HG02981 (cell line): ENCODE data around the gene GLYATL2.

Source experiments
- ATAC-seq: cut with Tn5 transposase; IDR thresholded peaks from one replicate; pipeline ENCODE4 v1.9.1; 2021; ENCODE audit warnings: mild to moderate bottlenecking, moderate library complexity; ENCODE audit not compliant: unreplicated experiment

The GLYATL2 gene, protein sequence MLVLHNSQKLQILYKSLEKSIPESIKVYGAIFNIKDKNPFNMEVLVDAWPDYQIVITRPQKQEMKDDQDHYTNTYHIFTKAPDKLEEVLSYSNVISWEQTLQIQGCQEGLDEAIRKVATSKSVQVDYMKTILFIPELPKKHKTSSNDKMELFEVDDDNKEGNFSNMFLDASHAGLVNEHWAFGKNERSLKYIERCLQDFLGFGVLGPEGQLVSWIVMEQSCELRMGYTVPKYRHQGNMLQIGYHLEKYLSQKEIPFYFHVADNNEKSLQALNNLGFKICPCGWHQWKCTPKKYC

DNA sequence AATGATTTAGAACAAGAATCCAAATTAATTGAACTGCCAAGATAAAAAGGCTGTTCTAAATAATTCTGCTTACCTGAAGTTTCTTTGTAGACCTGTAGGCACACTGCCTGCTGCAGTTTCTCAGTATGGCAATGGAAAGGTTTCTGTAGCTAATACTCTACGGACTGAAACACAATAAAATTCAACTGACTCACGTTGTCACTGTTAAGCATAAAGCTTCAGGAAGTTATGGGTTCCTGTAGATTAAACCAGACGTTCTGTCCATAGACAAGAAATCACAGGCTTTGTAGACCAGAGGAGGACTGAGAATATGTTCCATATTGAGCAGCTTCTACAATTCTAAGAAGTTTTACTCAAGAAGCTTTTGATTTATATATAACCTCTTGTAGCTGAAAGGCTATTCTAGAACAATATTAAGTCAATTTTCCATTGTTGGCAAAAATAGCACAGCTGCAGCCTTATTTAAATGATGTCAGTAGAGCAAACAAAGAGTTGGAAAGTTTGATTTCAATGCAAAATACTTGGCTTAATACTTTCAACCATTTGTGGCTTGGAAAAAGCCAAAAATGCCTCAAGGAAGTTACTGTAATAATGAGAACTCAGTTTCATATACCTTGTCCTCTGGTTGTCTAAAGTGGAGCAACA, at the start of gene GLYATL2:
GLYATL2 (minus strand) TSS at position 344 of the 645 bp plus-strand sequence. CDS start 5,092 bp downstream, outside the sequence.
- no peak for ATAC-seq

- ATAC-seq, result no peak
Measured at GRCh38 chr11:58893899-58894298, 49.4 kb upstream of the GLYATL2 start.

GRCh38 chr11:58888579-58888978, 44.1 kb upstream of the GLYATL2 start:
- no peak for ATAC-seq

- no peak for ATAC-seq
Measured at GRCh38 chr11:58887452-58887851, 42.9 kb upstream of the GLYATL2 start.

- ATAC-seq, result no peak
Measured at GRCh38 chr11:58880625-58881024, 36.1 kb upstream of the GLYATL2 start.

DNA sequence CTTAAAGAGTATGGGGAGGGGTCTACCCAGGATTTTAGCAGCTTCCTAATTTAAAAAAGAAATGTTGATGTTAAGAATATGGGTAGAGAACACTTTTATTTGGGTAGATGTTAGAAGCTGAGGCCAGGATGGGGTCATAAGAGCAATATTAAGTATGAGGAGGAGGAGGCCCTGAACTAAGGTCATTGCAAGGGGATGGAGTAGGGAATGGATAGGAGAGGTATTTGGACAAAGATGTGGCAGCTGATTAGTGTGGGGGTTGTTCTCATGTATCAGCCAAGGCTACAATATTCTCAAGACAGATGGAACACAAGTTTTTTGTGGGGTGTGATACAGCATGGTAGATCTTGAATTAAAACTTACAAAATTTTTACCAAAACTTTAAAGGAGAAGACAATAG, 35.7 kb upstream of the GLYATL2 start:
- no peak for ATAC-seq

DNA sequence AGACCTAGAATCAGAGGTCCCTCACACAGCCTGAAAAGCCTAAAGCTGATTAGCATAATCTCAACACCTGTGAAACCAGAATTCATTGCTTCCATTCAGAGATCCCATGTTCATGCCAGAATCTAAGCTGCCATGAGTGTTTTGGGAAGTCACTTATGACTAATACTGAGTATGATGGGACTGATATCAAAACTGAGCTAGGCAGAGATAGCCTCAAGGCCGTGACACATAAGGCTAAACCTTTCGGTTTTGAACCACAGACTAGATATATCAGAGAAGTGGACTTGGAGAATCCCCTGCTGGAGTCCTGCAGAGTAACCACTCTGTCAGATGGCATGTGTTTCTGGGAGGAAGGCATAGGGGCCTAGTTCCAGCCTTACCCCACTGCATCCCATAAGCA, 23.1 kb upstream of the GLYATL2 start:
- ATAC-seq, result no peak

GRCh38 chr11:58866788-58867187, 22.3 kb upstream of the GLYATL2 start:
- ATAC-seq, result no peak

GRCh38 chr11:58864335-58864734, 19.8 kb upstream of the GLYATL2 start:
- no peak for ATAC-seq

GRCh38 chr11:58863697-58864096, 19.2 kb upstream of the GLYATL2 start:
- no peak for ATAC-seq

DNA sequence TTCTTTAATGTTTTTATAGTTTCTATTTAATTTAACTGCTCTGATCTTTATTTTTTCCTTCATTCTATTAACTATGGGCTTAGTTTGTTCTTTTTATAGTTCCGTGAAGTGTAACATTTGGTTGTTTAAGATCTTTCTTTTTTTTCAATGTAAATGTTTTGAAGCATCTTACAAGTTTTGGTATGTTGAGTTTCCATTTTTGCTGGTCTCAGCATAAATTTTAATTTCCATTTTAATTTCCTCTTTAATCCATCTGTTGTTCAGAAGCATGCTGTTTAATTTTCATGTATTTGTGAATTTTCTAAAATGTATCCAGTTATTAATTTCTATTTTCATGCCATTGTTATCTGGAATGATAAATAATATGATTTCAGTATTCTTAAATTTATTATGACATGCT, 17.0 kb upstream of the GLYATL2 start:
- ATAC-seq, result no peak

- ATAC-seq, result no peak
Measured at GRCh38 chr11:58856806-58857205, 12.3 kb upstream of the GLYATL2 start.

DNA sequence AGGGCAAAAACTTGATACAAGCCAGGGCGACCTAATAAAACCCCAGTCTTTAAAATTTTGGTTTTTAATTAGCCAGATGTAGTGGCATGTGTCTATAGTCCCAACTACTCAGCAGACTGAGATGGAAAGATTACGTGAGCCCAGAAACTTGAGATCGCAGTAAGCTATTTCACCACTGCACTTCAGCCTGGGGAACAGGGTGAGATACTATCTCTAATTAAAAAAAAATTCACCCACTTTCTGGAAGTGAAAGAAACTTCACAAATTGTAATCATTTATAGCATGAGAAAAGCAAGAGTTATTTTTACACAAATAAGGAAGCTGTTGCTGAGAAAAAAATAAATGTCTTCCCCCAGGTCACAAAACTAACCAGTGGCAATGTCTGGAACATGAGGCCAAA, 882 bp upstream of the GLYATL2 start:
- no peak for ATAC-seq

- ATAC-seq, result no peak
Measured at GRCh38 chr11:58837707-58838388, 6.7 kb downstream of the GLYATL2 start.

DNA sequence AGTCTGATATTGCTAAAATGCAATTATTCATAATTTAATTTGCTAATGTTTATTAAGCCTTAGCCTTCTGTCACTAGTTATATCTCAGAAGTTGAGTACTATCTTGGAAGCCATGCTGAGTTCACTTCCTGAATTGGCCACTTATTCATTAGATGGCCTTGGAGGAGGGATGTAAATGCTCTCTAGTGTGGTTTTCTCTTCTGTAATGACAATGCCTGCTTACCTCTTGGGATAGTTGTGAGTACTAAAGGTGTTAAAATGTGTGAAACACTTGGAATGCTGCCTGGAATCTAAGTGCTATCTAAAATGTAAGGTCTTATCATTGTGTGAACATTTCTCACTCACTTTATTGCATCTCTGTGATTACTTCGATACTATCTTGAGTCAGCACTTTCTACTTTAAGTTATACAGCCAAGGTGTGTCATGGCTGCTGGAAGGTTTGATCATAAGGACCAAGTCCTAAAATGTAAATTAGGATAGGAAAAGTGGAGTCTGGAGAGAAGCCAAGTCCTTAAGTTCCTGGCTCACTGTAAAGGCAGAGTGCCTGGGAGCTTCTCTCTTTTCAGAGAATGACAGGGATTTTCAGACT, 12.4 kb downstream of the GLYATL2 start:
- no peak for ATAC-seq

DNA sequence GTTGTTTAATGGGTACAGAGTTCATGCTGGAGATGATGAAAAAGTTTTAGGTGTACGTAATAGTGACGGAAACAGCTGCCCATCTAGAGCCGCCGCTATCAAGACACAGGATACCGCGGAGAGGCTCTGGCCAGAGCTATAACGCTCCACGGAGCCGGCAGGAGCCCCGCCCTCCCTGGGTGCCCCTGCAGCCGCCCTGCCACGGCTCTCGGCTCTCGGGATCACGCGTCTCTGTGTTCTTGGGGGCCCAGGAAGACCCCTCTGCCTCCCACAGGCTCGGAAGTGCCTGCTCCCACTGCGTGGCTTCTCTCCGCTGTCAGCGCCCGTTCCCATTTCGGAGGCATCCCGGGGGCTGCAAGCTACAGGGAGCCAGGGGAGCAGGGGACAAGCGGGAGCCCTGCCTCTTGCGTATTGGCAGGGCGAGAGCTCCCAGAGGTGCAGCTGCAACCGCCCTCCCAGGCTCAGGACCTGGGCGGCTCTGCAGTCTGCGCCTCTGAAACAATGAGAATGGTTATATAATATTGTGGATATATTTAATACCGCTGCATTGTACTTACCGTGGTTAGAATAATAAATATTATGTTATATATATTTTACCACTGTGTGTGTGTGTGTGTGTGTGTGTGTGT, 13.7 kb downstream of the GLYATL2 start:
- no peak for ATAC-seq

DNA sequence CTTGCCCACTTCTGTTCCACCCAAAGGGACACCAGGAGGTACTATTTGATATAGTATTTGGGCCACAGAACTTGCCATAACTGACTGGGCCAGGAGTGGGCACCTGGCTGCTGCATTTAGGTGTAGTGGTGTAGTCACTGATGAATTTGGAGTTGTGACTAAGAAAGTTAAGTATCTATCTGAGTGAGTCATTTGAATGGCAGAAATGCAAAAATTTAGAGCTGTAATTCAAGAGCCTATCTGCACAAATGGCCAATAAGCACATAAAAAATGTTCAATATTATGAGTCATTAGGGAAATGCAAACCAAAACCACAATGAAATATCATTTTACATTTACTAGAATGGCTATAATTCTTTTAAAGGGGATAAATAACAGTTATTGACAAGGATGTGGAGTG, 14.7 kb downstream of the GLYATL2 start:
- no peak for ATAC-seq

- no peak for ATAC-seq
Measured at GRCh38 chr11:58813693-58814092, 30.8 kb downstream of the GLYATL2 start.

DNA sequence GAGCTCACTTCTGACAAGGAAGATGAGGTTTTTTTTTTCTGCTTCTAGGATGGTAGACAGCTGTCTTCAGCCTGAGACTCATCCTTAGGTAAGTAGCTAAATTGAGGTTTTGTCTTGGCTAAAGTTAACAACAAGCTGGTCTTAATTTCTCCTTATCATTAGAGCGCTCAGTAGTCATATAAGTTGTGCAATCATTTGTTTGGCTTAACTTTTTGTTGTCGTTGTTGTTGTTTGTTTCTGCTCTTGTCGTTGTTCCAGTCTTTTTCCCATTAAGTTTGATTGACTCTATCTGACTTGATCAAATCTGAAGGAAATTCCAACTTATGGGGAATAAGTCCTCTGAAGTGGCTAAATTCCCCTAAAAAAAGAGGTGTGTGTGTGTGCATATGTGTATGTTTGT, 33.0 kb downstream of the GLYATL2 start:
- no peak for ATAC-seq

- ATAC-seq, result no peak
Measured at GRCh38 chr11:58807343-58807742, 37.2 kb downstream of the GLYATL2 start.

GRCh38 chr11:58805065-58805464, 39.4 kb downstream of the GLYATL2 start:
- no peak for ATAC-seq
